Mesothelial cell of epicardium (in vitro differentiated cells): ENCODE results near the gene SRL. TPM values are rescaled to one million over a fixed set of nuclear protein-coding genes. Genes with fewer than 3 reads are reported as not detected.

Experiments
- DNase-seq, 2 experiments: peaks; one replicate each; pipeline ENCODE4 v3.0.0; 2021; ENCODE audit warnings: low spot score in 2 of 2; ENCODE audit not compliant: unreplicated experiment in 2 of 2
- H3K27ac Mint-ChIP-seq: 2 replicates; pipeline ENCODE4 v1.8.0; 2021; ENCODE audit warnings: mixed read lengths
- H3K27me3 Mint-ChIP-seq: 2 replicates; pipeline ENCODE4 v1.8.0; 2021; ENCODE audit warnings: low read depth, mixed read lengths
- H3K36me3 Mint-ChIP-seq: 2 replicates; pipeline ENCODE4 v1.8.0; 2021; ENCODE audit warnings: mixed read lengths
- H3K4me1 Mint-ChIP-seq: 2 replicates; pipeline ENCODE4 v1.8.0; 2021; ENCODE audit warnings: mixed read lengths
- H3K4me3 Mint-ChIP-seq: 2 replicates; pipeline ENCODE4 v1.8.0; 2021; ENCODE audit warnings: mild to moderate bottlenecking, moderate library complexity, mixed read lengths
- H3K9me3 Mint-ChIP-seq: 2 replicates; pipeline ENCODE4 v1.8.0; 2021; ENCODE audit warnings: mixed read lengths
- total RNA-seq: library from RNA; stranded (reverse); gene quantifications from 3 replicates; pipeline ENCODE4 v1.2.1, GENCODE V29; 2021
- TF ChIP-seq, protein P1 (sequence below): fragments of 200-600 bp; sonication (generic); IDR thresholded peaks from one replicate; pipeline ENCODE4 v1.5.0; 2021; ENCODE audit warnings: antibody characterized with exemption; ENCODE audit not compliant: unreplicated experiment

SRL gene
- total RNA-seq, 1 donor from 2014 or later: 1.7 TPM

- Mint-ChIP-seq H3K4me1 (peaks cover 24% of the 10 kb centered on the region), H3K36me3 (no peaks in the 10 kb centered on the region), H3K27ac (no peak overlapping the region), H3K9me3 (peaks cover 5% of the 10 kb centered on the region), H3K27me3 (no peaks in the 10 kb centered on the region), H3K4me3 (no peak overlapping the region)
- TF ChIP-seq, protein P1, sequence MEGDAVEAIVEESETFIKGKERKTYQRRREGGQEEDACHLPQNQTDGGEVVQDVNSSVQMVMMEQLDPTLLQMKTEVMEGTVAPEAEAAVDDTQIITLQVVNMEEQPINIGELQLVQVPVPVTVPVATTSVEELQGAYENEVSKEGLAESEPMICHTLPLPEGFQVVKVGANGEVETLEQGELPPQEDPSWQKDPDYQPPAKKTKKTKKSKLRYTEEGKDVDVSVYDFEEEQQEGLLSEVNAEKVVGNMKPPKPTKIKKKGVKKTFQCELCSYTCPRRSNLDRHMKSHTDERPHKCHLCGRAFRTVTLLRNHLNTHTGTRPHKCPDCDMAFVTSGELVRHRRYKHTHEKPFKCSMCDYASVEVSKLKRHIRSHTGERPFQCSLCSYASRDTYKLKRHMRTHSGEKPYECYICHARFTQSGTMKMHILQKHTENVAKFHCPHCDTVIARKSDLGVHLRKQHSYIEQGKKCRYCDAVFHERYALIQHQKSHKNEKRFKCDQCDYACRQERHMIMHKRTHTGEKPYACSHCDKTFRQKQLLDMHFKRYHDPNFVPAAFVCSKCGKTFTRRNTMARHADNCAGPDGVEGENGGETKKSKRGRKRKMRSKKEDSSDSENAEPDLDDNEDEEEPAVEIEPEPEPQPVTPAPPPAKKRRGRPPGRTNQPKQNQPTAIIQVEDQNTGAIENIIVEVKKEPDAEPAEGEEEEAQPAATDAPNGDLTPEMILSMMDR: no peak
- no peak for DNase-seq
These were observed 21.5 kb downstream of the SRL start for GRCh38 chr16:4220358-4220757.

- TF ChIP-seq, protein P1: no peak
- H3K27ac Mint-ChIP-seq: peak overlapping the region; percentile 39
- no peak for DNase-seq
These were observed 23.7 kb downstream of the SRL start for GRCh38 chr16:4218202-4218601.

DNA sequence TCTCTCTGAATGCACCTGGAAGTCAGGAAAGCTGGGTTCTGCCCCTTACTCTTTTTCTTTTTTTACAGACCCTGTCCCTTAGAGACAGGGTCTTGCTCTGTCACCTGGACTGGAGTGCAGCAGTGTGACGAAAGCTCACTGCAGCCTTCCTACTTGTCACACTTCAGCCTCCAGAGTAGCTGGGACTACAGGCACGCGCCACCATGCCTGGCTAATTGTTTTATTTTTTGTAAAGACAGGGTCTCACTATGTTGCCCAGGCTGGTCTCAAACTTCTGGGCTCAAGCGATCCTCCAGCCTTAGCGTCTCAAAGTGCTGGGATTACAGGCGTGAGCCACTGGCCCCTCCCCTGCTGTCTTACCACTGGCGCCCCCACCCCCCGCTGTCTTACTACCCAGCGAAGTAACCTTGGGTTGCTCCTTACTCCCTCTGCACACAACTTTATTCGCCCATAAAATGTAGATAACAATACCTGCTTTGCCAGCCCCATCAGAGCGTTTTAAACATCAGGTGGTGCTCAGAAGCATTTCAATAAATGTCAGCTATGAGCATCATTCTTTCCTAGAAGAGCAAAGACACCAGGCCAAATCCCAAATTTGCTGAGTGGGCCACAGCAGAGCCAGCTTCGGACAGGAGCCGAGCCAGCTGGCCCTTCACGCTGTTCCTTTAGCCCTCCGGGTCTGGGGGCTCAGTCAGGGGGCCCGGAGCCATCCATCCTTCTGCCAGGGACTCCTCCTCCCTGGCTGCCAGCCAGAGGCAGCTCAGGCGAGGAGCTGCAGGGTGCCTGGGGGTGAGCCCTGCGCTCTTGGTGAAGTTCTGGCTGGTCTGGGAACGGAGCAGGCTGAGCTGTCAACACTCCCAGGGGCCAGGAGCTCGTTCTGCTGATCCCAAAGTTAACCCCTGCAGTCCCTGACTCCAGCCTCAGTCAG, 24.4 kb downstream of the SRL start:
- Mint-ChIP-seq H3K9me3 (peaks cover 5% of the 10 kb centered on the region), H3K4me1 (peaks cover 30% of the 10 kb centered on the region), H3K4me3 (no peak overlapping the region), H3K36me3 (no peaks in the 10 kb centered on the region), H3K27ac (peak overlapping the region; percentile 39), H3K27me3 (no peaks in the 10 kb centered on the region)
- TF ChIP-seq, protein P1: no peak
- peak in 1 of 2 experiments; percentile 42 for DNase-seq

More at GRCh38 chr16:4218202-4218601, 23.7 kb downstream of the SRL start:
- Mint-ChIP-seq H3K36me3 (no peaks in the 10 kb centered on the region), H3K4me1 (peaks cover 30% of the 10 kb centered on the region), H3K9me3 (peaks cover 5% of the 10 kb centered on the region), H3K4me3 (no peak overlapping the region), H3K27me3 (no peaks in the 10 kb centered on the region)

DNA sequence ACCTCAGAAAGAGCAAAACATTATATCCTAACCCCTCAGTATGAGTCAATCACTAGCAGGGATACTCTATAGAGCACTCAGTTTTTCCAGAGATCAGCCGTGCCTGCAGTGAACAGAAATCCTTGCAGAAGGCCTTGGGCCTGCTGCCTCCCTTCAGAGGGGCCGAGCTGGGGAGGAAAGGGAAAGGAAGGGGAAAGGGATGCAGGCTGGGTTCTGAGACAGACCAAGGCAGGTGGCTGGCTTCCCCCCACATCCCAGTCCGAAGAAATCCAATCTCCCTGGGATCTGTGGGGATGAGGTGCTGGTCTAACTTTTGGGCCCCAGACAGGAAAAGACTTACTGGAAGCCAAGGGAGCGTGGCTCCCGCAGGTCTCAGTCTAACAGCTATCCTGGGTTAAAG, 25.3 kb downstream of the SRL start:
- Mint-ChIP-seq H3K4me1 (peaks cover 30% of the 10 kb centered on the region), H3K36me3 (no peaks in the 10 kb centered on the region), H3K9me3 (peaks cover under 1% of the 10 kb centered on the region), H3K27ac (no peak overlapping the region), H3K27me3 (no peaks in the 10 kb centered on the region), H3K4me3 (no peak overlapping the region)
- TF ChIP-seq, protein P1: no peak
- no peak for DNase-seq

DNA sequence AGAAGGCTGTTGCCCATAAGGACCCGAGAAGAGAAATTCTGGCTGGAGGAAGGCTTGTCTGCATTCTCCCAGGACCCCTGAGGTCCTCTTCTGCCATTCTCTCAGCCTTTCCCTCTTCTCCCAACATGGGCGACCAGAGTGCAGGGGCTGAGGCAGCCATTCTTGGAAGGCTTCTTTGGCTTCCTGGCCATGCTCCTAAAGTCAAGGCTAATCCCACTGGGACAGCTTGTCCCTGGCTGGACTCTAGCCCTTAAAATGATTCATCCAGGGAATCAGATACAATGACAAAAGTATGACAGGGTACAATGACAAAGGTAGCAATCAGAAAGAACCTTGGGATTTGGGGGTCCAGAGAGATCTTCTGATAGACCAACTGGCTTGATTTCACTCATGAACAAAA, 26.8 kb downstream of the SRL start:
- no peak for DNase-seq
- TF ChIP-seq, protein P1: no peak
- Mint-ChIP-seq H3K36me3 (no peaks in the 10 kb centered on the region), H3K27ac (no peak overlapping the region), H3K4me1 (peaks cover 30% of the 10 kb centered on the region), H3K27me3 (no peaks in the 10 kb centered on the region), H3K9me3 (no peaks in the 10 kb centered on the region), H3K4me3 (no peak overlapping the region)
